Dedifferentiated amniotic fluid mesenchymal stem cell (primary cell): ENCODE data around the gene F11R.
"Not testable (repeated sequence)": the region's sequence is repeated elsewhere in the genome, so short reads cannot be mapped to it uniquely, and the experiment has no call there.

Experiments
- DNase-seq: peaks from one replicate; pipeline ENCODE4 v3.0.0-alpha.2; 2016; ENCODE audit errors: extremely low spot score

The F11R gene

DNA sequence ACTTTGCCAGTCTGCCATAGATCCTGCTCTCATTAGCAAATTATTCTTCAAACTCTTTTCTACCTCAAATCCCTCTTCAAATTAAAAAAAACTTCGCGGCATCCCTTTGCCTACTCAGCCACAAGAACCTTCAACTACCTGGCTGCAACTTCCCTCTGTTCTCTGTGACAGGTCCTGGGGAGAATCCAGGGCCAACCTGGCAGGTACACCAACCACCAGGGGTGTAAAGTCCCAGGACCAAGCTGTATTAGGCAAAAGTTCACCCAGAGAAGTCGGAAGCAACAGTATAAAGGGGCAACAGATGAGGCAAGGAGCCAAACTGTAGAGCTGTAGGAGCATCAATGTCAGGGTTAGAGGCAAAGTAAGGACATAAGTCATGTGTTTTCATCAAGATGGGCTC lies 48.0 kb downstream of the F11R start:
- DNase-seq, result no peak

DNA sequence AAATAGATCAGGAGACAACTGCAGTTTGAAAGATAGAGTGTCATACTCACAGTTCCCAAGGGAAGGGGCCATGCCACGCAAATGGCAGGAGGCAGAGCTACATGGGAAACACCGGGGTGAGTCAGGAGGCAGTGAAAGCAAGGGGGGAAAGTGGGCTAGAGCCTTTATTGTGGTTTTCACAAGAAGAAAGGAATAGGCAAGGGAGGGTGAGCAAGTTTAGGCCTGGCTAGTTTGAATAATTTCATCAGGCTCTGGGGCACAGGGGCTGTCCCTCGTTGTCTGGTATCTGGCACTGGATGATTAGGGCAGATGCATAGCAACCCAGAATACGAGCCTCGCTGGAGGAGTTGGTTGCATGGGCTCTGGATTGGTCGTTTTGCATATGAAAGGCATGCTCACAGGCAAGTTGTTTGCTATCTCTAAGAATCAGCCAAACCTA lies 49.3 kb downstream of the F11R start:
- DNase-seq, result no peak

DNA sequence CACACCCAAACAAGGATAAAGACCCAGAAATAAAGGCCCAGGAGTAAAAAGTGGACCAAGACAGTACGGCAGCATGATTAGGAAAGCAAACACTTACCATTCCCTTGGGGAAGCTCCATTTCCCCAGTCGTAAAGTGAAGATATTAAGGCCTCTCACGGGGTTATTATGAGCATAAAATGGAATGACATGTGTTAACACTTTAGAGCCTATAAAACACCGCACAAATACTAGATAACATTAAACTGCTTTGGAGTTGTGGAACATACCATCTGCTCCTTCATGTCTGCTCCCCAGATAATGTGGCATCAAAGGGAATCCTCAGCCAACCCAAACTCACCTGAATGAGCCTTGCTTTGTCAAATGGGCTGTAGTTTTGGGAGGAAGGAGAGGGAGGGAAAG lies 57.4 kb downstream of the F11R start:
- no peak for DNase-seq

DNA sequence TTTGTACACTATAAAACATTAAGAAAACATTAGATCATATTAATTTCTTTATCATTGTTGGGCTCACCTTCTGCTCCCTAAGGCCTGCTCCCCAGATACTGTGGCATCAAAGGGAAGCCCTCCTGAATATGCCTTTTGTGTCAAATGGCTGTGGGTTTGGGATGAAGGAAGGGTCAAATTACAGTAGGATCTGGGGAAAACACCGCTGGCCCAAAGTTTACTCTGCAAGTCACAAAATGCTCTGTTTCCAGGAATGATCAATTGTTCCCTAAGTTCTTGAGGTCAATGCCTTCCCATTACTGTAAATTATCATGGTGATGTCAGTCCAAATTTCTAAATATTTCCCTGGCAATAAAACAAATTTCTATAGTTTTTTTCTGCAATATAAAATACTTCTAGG lies 59.5 kb downstream of the F11R start:
- DNase-seq, result no peak

DNA sequence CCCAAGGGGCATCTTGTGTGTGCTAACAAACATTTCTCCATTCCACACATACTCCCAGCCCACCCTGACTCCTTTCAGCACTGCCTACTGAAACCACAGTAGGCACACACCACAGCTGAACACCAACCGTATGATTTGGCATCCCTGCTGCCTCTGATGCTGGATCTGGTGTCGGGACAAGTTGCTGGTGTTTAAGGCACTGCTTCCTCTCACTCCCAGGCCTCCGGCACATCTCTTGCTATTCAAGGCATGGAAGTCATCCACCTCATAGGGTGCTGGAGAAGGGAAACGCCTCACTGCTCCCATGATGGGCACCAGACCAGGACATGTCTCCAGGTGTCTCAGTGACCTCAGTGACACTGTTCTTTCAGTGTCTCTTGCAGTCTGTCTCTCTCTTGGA lies 64.0 kb downstream of the F11R start:
- no peak for DNase-seq

DNA sequence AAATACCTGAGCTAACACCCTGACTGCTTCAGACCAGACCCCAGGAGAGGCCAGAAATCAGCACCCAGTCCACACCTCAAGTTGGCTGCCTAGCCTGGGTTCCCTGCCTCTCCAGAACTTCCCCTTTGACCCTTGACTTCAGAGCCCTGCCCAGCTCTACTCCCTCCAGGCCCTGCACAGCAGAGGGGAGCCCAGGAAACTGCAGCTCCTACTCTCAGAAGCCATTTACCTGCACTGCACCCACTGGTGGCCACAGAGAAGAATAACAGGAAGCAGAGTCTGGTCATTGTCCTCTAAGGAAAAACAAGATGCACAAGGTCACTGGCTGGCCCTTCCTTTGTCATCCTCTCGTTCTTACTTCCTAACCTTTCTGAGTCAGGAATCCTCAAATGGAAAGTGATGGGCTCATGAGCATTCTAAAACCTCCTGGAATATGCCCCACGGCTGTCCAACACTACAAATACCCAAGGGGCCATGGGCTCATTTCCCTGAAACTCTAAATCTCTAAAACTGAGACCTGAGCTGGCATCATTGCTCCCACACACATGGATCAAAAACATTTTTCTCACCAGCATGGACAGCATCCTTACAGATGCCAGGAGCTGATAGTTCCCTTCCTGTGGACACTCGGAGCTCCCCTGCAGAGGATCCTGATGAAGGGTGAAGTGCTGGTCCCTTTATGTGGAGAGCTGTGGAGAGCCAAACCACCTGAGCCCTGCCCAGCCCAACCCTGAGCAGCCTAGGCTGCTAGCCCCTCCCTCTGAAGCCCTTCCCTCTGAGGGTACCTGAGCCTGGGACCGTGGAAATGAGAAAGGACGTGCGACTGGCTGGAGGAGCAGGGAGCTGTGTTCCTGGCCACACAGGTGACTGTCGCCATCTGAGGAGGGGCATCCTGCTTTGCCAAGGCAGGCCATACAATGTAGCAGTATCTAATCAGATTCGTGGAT lies 66.5 kb downstream of the F11R start, which contains the start of gene ITLN2:
Gene ITLN2, minus strand, starts transcription at position 652 of the 947 bp plus-strand sequence. Its CDS starts 68 bp downstream, at position 584.
- no peak for DNase-seq

DNA sequence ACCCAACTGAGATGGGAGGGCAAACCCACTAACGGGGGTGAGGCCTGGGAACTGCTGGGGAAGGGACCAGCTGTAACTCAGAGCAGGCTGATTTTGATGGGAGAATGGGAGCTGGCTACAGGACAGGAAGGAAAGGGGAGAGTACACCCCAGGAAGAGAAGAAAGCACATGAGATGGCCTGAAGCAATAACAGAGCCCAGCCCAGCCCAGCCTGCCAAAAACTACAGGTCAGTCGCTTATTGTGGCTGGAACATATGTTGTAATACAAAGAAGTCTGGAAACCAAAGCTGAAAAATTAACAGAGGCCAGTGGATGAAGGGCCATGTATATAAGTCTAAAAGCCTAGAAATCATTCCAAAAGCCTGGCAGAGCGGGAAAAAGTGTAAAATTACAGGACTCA lies 67.9 kb downstream of the F11R start:
- DNase-seq, result no peak

DNA sequence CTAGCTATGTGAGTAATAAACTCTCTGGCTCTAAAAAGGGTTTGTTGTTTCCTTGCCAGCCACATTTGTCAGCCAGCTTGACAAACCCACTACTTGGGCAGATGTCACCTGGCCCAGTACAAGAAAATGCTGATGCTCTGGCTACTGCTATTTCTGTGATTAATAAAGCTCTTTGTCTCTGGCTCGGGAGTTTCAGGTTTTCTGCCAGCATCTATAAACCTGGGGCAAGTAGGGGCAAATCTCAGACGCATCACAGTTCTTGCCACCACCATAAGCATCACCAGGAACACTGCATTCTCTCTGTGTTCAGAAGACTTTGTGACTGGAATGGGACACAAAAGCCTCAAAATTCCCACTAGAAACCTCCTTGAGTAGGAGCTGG lies 68.8 kb downstream of the F11R start:
- no peak for DNase-seq

DNA sequence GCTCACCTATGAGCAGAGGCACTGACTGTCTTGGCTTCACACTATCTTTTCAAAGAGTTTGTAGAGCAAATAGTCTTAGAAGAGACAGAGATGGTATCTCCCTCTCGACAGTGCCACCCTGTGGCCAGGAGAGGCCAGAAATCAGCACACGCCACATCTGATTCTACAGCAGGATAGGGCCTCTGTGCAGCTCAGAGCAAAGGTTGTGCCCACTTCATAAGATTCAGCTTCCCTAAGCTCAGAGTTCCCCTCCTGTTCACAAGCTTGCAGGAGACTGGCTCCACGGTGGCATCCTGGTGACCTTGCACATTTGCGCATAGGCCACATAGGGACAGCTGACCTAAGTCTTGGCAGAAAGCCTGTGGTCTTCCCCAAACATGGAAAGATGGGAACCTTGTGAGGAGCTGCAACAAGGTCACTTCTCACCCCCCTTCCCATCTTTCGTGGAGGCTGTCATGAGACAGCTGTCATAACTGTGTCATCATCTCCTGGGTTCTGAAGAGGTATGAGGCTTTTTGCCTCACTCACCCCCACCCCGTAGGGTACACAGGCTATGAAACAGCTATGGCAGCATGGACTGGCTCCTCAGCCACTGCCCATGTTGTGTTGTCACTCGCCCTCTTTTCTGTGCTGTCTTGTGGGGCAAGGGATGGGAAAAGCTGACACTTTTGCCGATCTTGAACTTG lies 69.4 kb downstream of the F11R start:
- peak; percentile 20 for DNase-seq

DNA sequence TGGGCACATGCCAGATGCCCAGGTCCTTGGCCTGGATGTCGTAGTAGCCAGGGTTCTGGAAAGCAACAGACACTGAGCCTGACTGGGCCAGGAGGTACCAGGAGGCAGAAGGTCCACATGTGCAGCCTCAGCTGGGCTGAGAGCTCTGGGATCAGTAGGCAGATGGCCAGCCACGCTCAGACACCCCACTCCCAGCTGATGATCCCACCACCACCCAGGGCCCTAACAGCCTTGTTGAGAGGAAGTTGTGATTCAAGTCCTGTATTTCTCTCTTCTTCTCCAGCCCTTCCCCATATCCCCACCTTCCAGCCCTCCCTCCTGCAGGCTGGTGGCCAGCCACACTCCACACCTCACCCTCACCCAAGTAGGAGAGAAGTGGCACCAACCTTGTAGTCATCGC lies 70.3 kb downstream of the F11R start:
- no peak for DNase-seq

DNA sequence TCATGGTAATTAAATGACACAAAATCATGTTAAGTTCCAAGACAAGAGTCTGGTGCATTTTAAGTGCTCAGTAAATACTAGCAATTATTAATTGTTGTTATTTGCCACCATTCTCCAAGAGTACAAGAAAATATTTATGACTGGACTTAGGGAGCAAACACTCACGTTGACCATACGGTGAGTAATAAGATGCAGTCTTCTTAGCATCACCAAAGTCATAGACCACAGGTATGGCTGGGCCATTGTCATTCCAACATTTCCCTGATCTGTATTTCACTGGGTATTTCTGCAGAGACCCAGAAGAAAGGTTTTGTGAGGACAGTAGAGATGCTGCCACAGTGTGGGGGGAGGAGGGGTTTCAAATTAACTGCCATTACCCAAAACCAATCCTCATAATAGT lies 71.1 kb downstream of the F11R start:
- no peak for DNase-seq

DNA sequence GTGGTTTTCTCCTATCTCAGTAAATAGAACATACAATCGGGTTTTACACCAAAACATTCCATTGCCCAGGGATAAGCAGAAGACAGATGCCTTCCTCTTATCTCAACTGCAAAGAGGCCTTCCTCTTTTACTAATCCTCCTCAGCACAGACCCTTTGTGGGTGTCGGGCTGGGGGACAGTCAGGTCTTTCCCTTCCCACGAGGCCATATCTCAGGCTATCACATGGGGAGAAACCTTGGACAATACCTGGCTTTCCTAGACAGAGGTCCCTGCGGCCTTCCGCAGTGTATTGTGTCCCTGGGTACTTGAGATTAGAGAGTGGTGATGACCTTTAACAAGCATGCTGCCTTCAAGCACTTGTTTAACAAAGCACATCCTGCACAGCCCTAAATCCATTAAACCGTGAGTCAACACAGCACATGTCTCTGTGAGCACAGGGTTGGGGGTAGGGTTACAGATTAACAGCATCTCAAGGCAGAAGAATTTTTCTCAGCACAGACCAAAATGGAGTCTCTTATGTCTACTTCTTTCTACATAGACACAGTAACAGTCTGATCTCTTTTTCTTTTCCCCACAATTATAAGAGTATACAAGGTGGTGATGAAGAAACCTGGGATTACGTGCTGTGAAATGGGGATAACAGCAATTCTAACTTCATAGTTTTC lies 71.6 kb downstream of the F11R start:
- DNase-seq, result not testable (repeated sequence)

DNA sequence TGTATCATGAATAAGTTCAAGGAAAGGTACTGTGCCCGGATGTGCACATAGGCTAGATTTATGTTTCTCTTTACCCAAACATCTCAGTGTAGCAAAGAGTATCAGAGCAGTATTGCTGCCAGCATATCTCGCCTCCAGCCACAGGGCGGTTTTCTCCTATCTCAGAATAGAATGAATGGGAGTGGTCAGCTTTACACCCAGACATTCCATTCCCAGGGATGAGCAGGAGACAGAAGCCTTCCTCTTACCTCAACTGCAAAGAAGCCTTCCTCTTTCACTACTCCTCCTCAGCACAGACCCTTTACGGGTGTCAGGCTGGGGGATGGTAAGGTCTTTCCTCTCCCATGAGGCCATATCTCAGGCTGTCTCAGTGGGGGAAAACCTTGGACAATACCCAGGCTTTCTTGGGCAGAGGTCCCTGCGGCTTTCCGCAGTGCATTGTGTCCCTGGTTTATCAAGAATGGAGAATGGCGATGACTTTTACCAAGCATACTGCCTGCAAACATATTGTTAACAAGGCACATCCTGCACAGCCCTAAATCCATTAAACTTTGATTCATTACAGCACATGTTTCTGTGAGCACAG lies 73.7 kb downstream of the F11R start:
- not testable (repeated sequence) for DNase-seq

DNA sequence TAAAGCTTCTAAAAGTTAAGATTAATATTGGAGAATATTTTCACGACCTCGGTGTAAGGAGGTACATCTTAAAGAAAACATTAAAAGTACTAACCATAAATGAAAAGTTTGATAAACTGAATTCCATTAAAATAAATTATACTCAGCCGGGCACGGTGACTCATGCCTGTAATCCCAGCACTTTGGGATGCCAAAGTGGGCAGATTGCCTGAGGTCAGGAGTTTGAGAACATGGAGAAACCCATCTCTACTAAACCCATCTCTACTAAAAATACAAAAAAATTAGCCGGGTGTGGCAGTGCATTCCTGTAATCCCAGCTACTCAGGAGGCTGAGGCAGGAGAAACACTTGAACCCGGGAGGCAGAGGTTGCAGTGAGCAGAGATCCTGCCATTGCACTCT lies 75.1 kb downstream of the F11R start:
- not testable (repeated sequence) for DNase-seq
